GM21381 (cell line): ENCODE data around the gene ZNF682.
"Not testable (repeated sequence)": the region's sequence is repeated elsewhere in the genome, so short reads cannot be mapped to it uniquely, and the experiment has no call there.

ENCODE experiments used
- ATAC-seq: cut with Tn5 transposase; IDR thresholded peaks from one replicate; pipeline ENCODE4 v1.9.1; 2021; ENCODE audit warnings: mild to moderate bottlenecking, moderate library complexity; ENCODE audit not compliant: unreplicated experiment

The ZNF682 gene

GRCh38 chr19:20039203-20039723 lies at the start of gene ZNF682:
TSS of gene ZNF682 (minus strand) at chr19:20039505. CDS start at chr19:20039345, 160 bp downstream.
- ATAC-seq, result peak; percentile 96

DNA sequence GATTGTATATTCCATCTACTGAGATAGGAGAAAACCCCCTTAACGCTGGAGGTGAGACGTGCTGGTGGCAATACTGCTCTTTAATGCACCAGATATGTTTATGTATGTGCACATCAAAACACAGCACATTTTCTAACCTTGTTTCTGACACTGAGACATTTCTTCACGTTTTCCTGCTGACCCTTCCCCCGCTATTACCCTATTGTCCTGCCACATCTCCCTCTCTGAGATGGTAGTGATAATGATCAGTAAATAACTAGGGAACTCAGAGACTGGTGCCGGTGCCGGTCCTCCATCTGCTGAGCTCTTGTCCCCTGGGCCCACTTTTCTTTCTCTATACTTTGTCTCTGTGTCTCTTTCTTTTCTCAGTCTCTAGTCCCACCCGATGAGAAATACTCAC lies 43.6 kb upstream of the ZNF682 start:
- not testable (repeated sequence) for ATAC-seq

GRCh38 chr19:20082232-20082833 lies 43.0 kb upstream of the ZNF682 start:
- not testable (repeated sequence) for ATAC-seq

- ATAC-seq, result no peak
These were observed 41.4 kb upstream of the ZNF682 start for GRCh38 chr19:20080656-20081055.

GRCh38 chr19:20079476-20079875 lies 40.2 kb upstream of the ZNF682 start:
- ATAC-seq, result no peak

- ATAC-seq, result no peak
These were observed 39.3 kb upstream of the ZNF682 start for GRCh38 chr19:20078581-20079031.

DNA sequence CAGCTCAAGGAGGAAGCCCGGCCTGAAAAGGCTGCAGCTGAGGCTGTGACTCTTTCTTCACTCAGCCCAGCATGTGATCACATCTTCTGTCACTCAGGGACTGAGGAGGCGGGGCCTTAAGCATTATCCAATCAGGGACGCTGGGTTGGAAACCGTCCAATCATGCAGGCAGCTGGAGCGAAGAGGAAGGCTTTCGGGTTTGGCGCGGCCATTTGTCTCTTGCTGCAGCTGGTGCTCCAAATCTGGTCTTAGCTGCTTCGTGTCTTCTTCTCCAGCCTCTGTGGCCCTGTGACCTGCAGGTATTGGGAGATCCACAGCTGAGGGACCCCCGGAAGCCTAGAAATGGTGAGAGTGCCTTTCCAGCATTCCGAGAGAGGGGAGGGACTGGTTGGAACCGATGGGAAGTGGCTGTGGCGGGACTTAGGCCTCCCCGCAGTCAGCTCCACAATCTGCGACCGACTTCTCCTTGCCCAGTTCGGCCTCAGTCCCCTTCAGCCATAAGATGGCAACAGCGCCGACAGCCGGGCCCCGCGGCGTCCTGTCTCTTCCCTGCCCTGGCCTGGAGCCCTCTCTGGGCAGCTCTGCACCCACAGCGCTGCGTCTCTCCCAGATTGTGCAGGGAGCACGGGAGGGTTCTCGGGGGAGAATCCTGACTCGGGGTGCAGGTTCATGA lies 38.6 kb upstream of the ZNF682 start, which contains the start of gene ZNF90:
Gene ZNF90 (plus strand): TSS at position 210 of the 673 bp plus-strand sequence. CDS start 133 bp downstream, at position 343.
- peak; percentile 91 for ATAC-seq

- ATAC-seq, result no peak
These were observed 33.6 kb upstream of the ZNF682 start for GRCh38 chr19:20072936-20073335.

DNA sequence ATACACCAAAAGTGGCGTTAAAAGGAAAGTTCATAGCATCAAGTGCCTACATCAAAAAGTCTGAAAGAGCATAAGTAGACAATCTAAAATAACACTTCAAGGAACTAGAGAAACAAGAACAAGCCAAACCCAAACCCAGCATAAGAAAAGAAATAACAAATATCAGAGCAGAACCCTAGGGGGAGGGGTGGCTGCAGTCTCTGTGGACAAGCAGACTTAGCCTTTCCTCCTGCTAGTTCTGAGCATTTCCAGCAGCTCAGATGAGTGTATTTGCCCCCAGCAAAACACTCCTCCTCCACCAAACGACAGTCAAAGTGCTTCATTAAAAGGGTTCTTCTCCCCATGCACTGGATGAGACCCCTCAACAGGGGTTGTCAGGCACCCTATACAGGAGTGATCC lies 31.4 kb upstream of the ZNF682 start:
- ATAC-seq, result no peak

DNA sequence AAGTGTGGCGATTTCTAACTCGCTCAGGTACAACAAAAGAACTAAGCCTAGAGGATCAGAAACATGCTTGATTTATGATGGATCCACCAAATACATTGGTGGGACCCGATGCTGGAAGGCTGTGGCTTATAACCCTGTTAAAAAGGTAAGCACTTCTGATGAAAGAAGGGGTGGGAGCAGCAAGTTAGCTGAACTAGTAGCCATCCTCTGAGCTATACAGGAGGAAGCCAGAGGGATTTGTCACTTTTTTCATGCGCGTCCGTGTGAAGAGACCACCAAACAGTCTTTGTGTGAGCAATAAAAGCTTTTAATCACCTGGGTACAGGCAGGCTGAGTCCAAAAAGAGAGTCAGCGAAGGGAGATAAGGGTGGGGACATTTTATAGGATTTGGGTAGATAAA lies 29.3 kb upstream of the ZNF682 start:
- ATAC-seq, result not testable (repeated sequence)

- ATAC-seq, result no peak
These were observed 28.6 kb upstream of the ZNF682 start for GRCh38 chr19:20067943-20068342.

DNA sequence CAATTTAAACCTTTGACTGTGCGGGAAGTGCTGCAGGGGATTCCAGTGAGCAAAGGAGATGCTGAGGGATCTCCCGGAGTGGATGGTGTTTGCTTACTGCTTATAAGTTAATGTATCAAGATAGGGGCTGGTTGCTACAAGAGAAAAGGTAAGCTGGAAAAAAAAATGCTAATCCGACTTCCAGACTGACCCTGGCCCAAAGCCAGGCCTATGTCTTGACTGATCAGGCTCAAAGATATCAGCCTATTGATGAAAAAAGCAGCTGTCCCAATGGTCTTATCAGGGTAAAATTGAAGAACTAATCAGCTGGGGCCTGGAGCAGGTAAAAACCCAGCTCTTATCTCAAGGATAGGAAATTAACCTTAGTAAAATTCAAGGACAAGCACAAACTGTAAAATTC lies 27.6 kb upstream of the ZNF682 start:
- ATAC-seq, result no peak

DNA sequence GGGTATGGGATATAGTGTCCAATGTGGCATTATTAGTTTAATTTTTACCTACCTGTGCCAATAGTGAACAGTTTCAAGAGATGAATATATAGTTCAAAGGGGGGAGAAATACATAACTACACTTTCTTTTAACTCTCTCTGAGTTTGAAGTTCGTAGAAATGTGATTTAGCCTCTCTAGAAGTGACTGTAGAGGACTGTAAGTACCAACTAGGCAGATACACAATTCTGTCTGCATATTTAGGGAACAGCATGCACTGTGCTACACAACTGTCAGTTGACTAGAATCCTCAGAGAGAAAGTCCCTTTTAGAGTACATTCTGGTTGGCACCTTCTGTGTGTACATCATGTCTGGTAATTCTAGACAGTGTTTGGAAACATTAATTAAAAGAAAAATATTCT lies 21.0 kb upstream of the ZNF682 start:
- ATAC-seq, result no peak

DNA sequence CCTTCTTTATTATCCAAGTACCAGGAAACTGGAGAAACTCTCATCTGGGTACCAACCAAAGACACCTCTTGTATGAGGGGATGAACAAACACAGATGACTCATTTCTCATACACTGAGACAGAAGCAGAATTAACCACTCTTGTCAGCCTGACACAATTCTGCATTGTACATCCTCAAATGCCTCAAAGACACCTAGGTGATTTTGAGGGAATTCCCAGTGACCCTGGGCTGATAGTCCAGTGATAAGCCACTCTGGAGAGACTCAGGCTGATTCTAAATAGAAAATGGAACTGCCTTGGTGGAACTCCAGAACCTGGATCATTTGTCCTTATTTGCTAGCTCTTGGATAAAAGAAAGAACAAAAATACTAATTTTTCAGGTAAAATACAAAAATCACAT lies 19.4 kb upstream of the ZNF682 start:
- not testable (repeated sequence) for ATAC-seq

- peak; percentile 91 for ATAC-seq
These were observed 12.8 kb upstream of the ZNF682 start for GRCh38 chr19:20051841-20052768.

DNA sequence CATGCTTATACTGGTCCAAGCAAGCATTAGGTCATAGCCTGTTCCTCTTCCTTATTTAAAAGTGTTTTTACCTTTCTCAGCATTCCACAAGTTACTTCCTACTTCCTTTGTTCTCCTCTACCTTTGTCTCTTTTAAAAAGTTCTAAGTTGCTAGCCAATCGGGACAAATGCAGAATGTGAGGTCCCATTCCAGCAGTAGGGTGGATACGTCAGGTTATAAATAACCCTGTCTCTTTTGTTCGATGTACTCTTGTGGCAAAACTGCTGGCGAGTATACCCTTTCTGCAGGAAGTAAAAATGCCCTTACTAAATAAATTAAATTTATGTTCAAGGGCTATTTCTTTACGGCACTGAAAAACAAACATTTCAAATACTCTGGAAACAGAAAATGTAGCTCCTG lies 6.4 kb upstream of the ZNF682 start:
- not testable (repeated sequence) for ATAC-seq

GRCh38 chr19:20044663-20045062 lies 5.4 kb upstream of the ZNF682 start:
- ATAC-seq, result no peak

- no peak for ATAC-seq
These were observed 725 bp downstream of the ZNF682 start for GRCh38 chr19:20038358-20039202.

DNA sequence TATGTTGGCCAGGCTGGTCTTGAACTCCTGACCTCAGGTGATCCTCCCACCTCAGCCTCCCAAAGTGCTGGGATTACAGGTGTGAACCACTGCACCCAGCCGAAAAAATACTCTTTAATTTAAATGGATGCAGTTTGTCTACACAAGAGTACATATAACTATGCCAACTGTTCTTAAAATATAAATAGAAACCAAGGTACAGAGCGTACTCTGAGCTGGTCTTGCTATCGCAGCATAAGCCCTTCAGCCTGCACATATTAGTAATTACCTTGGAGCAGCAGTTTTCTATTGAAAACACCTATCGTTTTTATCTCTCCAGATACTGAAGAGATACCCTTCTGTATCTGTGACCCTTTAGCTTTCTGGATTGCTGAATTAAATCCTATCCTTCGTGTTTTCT lies 3.4 kb downstream of the ZNF682 start:
- no peak for ATAC-seq

GRCh38 chr19:20028611-20029010 lies 10.7 kb downstream of the ZNF682 start:
- no peak for ATAC-seq
